HG03108 (cell line): ENCODE results near the gene ABCC11.
A peak's percentile ranks its signal among the peaks of the same experiment; 100 is the strongest.

ENCODE experiments used
- ATAC-seq: cut with Tn5 transposase; IDR thresholded peaks from one replicate; pipeline ENCODE4 v1.9.1; 2021; ENCODE audit warnings: moderate library complexity; ENCODE audit not compliant: unreplicated experiment

ABCC11 gene

GRCh38 chr16:48164907-48165715, 82.2 kb downstream of the ABCC11 start:
- peak; percentile 79 for ATAC-seq

DNA sequence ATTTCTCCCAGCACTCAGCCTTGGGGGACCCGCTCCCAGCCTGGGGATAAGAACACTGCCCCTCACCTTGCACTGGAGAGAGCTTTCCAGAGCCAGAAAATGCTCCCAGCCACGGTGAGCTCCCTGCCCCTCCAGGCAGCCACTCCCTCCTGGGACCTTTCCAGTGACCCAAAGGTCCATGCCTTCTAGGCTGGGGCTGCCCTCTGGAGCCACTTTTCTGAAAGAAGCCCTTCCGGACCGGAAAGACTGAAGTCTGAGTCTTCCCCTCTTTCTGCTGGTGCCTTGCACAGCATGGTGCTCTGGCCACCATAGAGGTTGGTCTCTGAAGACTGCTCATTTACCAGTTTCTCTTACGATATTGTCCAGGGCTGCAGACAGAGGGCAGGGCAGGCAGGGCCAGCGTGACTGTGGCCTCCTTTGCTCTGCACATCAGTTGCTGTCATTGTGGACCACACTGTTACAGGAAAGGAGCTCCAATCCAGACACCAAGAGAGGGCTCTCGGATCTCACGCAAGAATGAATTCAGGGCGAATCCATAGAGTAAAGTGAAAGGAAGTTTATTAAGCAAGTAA, 84.4 kb downstream of the ABCC11 start:
- no peak for ATAC-seq

- ATAC-seq = no peak
These were observed 85.4 kb downstream of the ABCC11 start for GRCh38 chr16:48161906-48162305.

- no peak for ATAC-seq
These were observed 86.8 kb downstream of the ABCC11 start for GRCh38 chr16:48160575-48160974.

DNA sequence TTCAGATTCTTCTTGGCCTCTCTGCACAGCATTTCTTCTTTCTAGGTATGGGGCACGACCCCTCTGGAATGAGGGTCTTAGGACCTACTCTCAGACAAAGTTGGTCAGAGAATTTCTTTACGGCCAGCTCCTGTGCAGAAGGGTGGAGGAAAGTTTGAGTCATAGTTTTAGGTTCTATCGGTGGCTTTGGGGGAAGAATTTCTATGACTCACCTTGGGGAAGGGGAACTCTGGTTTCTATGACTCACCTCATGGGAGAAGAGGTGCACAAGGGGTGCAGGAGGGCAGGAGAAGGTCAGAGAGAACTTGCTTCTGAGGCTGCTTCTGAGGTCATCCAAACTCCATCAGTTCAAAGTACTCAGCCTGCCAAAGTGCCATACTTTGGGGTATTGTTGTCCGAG, 89.0 kb downstream of the ABCC11 start:
- peak; percentile 66 for ATAC-seq

DNA sequence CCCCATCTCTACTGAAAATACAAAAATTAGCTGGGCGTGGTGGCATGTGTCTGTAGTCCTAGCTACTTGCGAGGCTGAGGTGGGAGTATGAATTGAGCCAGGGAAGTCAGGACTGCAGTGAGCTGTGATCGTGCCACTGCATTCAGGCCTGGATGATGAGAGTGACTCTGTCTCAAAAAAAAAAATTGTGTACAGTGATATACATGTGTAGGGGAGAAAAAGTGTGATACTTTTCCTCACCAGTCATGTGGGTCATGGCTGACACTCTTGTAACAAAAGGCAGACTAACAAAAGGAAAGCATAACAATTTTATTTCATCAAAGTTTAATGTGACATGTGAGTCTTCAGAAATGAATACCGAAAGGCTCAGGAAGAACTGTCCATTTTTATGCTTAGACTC, 89.5 kb downstream of the ABCC11 start:
- ATAC-seq = no peak

DNA sequence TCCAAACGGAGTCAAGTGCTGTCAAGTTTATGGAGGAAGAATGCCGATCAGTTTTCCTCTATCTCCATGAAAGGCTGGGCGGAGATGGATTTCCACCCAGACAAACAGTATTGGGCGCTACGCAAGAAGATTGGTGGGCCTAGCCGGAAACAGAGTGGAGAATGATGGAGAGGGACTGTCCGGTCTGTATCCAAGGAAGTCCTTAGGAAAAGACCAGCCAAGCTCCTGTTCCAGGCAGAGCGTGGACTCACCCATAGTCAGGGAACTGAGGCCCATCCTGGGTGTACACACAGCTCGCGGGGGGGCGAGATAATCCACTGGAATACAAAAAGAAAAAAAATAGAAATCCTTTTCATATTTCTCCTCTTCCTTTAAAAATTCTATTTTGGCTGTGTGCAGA, 90.0 kb downstream of the ABCC11 start:
- no peak for ATAC-seq

DNA sequence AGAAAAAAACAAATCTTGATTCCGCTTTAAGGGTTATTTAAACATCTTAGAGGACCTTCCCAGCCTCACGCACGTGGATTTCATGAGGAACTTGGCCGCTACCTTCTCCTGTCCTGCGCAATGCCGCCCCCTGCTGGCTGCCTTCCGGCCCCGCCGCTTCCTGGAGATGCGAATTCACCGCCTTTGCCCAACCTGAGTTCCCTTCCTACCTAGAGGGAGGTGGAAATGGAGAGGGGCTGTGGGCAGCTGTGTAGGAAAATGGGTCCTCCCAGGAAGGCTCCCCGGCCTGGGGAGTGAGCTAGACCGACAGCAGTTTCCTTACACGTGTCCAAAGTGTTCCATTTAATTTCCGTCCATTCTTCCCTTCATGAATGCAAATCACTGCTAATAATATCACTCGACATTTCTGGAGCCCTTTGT, 90.5 kb downstream of the ABCC11 start:
- no peak for ATAC-seq

GRCh38 chr16:48155926-48156789, 91.2 kb downstream of the ABCC11 start, which contains the start of gene ABCC12:
Gene ABCC12 (minus strand): TSS chr16:48155993. CDS start chr16:48146424, 9,569 bp downstream.
- no peak for ATAC-seq

GRCh38 chr16:48153774-48154173, 93.6 kb downstream of the ABCC11 start:
- ATAC-seq = no peak

- ATAC-seq = no peak
These were observed 95.1 kb downstream of the ABCC11 start for GRCh38 chr16:48152226-48152625.

- ATAC-seq = no peak
These were observed 96.6 kb downstream of the ABCC11 start for GRCh38 chr16:48150707-48151106.

- no peak for ATAC-seq
These were observed 100.6 kb downstream of the ABCC11 start for GRCh38 chr16:48146710-48147109.

GRCh38 chr16:48146131-48146530, 101.2 kb downstream of the ABCC11 start:
- no peak for ATAC-seq

- ATAC-seq = no peak
These were observed 103.4 kb downstream of the ABCC11 start for GRCh38 chr16:48143812-48144368.

GRCh38 chr16:48140821-48141220, 106.5 kb downstream of the ABCC11 start:
- ATAC-seq = no peak

DNA sequence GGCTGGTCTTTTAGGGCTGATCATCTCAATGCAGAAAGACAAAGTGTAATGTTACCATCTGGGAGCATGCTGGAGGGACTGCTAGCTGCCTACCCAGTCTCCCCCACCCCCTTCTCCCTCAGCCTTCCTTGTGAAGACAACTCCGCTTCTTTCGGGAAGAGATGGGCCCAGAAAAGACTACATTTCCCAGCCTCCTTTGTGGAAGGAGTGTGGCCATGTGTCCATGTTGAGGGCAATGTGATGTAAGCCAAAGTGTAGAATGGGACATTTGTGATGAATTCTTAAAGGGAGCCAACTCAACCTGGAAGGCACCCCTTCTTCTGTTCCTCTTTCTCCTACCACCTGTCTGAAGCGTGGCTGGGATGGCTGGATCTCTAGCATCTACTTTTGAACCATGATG, 107.8 kb downstream of the ABCC11 start:
- no peak for ATAC-seq

DNA sequence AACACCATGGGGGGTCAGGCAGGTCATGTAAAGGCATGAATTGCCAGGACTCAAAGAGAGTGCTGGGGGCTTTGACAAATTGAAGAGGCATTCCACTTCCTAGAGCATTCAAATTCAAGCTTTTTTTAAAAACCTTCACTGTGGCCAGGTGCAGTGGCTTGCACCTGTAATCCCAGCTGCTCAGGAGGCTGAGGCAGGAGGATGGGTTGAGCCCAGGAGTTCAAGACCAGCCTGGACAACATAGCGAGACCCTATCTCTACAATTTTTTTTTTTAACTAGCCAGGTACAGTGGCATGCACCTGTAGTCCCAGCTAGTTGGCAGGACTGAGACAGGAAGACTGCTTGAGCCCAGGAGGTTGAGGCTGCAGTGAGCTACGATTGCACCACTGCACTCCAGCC, 108.8 kb downstream of the ABCC11 start:
- no peak for ATAC-seq

GRCh38 chr16:48137822-48138221, 109.5 kb downstream of the ABCC11 start:
- no peak for ATAC-seq

DNA sequence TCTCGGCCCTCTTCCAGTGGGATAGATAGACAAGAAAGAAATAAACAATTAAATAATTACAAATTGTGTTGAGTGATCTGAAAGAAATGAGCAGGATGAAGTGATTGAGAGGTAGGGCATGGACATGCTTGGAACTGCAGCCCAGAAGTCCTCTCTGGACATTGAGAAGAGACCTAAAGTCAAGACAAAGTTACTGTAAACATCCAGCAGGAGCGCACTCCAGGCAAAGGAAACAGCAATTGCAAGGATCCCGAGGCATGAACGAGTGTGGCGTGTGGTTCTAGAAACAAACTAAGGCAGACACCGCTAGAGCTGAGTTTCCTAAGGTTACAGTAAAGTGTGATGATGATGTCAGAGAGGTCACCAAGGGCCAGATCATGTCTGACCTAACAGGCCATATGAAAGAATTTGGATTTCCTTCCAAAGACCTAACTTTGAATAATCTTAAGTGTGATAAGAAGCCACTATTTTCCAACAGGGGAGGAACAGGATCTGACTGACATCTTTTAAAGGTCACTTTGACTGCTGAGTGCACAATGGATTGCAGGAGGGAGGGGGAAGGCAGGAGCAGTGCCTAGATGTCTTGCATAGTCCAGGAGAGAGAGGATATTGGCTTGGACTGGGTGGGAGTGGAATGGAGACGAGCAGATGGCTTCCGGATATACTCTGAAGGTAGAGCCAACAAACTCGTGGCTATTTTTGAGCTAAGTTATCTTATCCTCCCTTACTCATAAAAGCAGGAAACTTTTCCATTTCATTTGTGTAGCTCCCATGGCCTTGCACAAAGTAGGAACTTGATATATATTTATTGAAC, 110.6 kb downstream of the ABCC11 start:
- ATAC-seq = no peak
